Stimulated activated CD4-positive, alpha-beta T cell treated with anti-CD3 and anti-CD28 coated beads, Interleukin-2, amount 100 ng/mL, for 4 hours (primary cell): ENCODE data around the gene DDI1.

Source experiments
- DNase-seq: peaks from one replicate; pipeline ENCODE4 v3.0.0-alpha.2; 2020; ENCODE audit warnings: low read depth

The DDI1 gene

DNA sequence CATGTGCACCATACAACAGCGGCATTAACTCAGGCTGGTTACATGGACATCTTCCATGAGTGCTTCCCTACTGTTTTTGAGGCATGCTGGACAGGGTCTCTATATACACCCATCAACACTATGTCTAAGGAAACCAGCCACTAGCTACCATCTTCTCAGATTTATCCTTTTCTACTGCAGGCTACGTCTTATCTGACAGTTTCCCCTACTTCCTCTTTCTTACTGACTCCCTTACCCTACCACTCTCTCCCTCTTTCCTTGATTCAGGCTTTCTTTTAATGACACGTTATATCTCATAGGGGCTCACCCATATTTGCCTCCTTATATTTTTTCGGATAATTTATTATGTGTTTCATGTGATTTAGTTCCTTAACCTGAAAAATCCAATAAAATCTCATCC is 41.8 kb downstream of the DDI1 start:
- DNase-seq: no peak

DNA sequence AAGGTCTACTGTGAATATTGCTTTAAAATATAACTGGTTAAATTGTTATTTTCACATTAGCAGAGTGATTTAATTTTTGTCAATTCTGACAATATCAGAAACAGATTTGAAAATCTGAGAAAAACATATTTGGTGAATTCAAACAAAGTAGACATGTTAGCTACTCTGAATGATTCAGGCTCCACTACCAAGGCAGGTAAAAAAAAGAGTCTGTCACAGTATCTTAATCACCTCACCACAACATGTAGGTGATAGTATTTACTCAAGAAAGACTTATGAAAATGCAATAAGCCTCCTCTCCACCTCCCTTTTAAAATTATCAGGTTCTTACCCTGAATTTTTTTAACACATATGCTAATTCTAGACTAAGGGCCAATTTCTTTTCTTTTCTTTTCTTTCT is 42.6 kb downstream of the DDI1 start:
- no peak for DNase-seq

DNA sequence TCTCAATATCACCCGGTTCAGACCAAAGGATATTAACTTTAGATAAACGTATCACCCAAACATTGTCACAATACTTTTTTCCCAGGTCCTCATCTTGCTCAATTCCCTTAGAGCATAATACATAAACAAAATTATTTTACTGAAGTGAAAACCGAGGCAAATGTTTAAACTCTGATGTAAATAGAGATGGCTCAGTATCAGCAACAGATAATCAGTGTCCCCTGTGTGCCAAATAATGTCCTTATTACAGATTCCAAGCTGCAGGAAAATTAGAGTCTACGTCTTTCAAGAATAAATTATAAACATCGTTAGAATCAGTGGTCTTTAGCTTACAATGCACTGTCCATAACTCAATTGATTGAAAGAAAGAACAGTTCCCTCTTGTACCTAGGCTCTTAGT is 50.2 kb downstream of the DDI1 start:
- no peak for DNase-seq
